ENCODE results near the gene SLC46A3. TPM values are rescaled to one million over a fixed set of nuclear protein-coding genes. Genes with fewer than 3 reads are reported as not detected.

SLC46A3 gene, protein sequence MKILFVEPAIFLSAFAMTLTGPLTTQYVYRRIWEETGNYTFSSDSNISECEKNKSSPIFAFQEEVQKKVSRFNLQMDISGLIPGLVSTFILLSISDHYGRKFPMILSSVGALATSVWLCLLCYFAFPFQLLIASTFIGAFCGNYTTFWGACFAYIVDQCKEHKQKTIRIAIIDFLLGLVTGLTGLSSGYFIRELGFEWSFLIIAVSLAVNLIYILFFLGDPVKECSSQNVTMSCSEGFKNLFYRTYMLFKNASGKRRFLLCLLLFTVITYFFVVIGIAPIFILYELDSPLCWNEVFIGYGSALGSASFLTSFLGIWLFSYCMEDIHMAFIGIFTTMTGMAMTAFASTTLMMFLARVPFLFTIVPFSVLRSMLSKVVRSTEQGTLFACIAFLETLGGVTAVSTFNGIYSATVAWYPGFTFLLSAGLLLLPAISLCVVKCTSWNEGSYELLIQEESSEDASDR
- 10 to 100 TPM; 16.9 to 17.4 TPM for total RNA-seq

DNA sequence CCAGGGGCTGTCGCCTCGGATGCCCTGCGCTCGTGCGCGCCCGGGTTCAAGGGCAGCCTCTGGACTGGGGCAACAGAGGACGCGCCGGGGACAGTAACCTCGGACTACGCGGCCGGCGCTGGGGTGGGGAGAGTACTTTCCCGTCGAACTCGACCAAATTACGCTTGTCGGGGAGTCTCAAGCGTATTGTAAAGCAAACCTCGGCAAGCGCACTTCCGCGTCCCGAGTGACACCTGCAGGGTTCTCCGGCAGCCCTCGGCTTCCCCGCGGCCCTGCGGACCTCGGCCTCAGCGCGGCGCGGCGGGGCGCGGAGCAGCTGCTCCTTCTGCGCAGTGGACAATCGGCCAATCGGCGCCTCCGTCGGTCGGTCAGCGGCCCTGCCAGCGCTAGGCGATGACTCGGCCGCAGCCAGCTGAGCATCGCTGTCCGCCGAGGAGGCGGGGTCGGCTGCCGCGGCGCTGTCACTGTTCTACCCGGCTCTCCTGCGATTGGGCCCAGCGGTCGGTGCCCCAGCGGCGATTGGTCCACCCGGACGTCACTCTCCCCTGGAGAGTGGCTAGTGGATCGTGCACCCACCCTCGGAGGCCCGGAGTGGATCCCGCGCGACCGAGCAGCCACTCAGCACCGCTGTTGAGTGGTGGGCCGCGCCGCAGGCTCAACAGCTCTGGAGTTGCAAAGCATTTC lies at the start of gene SLC46A3:
Gene SLC46A3, minus strand, starts transcription at position 428 of the 684 bp plus-strand sequence. CDS start 972 bp downstream, outside the sequence.

GRCh38 chr13:28658796-28659620 lies 59.8 kb downstream of the SLC46A3 start, which contains the start of gene POMP:
POMP (plus strand) TSS chr13:28659130; CDS start chr13:28659185, 55 bp downstream.

Other genes starting within 250 kb of the SLC46A3 start
- gene FLT1, start 223.8 kb downstream of the SLC46A3 start, total RNA-seq = 1 to 10 TPM; 1.4 to 1.7 TPM
- 10 to 100 TPM; 66.5 to 68.6 TPM for gene POMP, start 59.8 kb downstream of the SLC46A3 start, total RNA-seq
- gene MTUS2, start 101.4 kb upstream of the SLC46A3 start, total RNA-seq = not detected